ENCODE measurements around the gene KLHDC10.
"Not testable (repeated sequence)": the region's sequence is repeated elsewhere in the genome, so short reads cannot be mapped to it uniquely, and the experiment has no call there.

KLHDC10 gene

DNA sequence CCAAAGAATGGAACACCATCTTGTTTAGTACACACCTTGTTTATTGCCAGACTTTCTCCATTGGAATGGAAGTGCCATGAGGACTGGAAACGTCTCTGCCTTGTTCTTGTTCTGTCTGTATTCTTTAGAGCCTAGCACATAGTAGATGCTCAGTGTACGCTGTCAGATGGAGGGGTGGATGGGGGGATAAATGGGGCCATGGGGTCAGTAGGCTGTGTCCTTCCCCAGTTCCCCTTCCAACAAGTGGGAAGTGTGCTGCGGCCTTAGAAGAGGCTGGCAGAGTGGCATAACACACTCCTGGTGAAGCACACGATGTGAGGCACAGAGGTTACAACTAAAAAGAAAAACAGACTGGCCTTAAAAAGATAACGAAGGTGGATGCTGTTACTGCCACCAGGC lies 73.0 kb downstream of the KLHDC10 start:
- DNase-seq = no peak

- no peak for DNase-seq
These were observed 73.6 kb downstream of the KLHDC10 start for GRCh38 chr7:130143986-130144311.

- DNase-seq = peak; percentile 76
These were observed 74.2 kb downstream of the KLHDC10 start for GRCh38 chr7:130144312-130145171.

DNA sequence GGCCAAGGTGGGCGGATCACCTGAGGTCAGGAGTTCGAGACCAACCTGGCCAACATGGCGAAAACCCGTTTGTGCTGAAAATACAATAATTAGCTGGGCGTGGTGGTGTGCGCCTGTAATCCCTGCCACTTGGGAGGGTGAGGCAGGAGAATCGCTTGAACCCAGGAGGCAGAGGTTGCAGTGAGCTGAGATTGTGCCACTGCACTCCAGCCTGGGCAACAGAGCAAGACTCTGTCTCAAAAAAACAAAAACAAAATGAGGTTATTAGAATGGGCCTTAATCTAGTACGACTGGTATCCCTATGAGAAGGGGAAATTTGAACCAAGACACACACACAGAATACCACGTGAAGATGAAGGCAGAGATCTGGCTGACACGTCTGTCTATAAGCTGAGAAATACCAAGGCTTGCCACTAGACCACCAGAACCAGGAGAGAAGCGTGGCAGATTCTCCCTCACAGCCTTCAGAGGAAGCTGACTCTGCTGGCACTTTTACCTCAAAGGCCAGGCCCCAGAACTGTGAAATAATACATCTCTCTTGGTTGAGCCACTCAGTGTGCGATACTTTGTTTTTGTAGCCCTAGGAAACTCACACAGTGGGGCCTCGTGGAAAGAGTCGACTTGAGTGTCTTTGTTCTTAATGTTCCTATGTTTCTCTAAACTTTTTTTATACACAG lies 75.2 kb downstream of the KLHDC10 start:
- no peak for DNase-seq

GRCh38 chr7:130146142-130146541 lies 75.8 kb downstream of the KLHDC10 start:
- DNase-seq = not testable (repeated sequence)

DNA sequence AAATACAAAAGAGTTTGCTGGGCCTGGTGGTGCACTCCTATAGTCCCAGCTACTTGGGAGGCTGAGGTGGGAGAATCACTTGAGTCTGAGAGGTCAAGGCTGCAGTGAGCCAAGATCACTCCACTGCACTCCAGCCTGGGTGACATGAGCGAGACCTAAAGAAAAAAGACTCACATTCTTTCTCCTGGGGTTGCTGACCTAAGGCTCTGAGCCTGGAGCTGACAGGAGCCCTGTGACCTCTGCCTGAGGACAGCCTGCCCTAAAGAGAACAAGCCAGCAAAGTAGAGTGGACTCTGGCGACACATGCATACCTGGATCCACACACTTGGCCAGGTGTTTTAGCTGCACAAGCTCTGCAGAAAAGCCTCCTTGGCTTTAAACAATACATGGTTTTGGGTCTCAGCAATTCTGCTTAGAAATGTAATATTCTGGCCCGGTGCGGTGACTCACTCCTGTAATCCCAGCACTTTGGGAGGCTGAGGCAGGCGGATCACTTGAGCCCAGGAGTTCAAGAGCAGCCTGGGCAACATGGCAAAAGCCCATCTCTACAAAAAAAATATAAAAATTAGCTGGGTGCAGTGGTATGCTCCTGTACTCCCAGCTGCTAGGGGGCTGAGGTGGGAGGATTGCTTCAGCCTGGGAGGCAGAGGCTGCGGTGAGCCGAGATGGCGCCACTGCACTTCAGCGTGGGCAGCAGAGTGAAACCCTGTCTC lies 76.5 kb downstream of the KLHDC10 start:
- DNase-seq = no peak

- no peak for DNase-seq
These were observed 77.5 kb downstream of the KLHDC10 start for GRCh38 chr7:130147710-130148325.

GRCh38 chr7:130148561-130148960 lies 78.2 kb downstream of the KLHDC10 start:
- no peak for DNase-seq

GRCh38 chr7:130149281-130150139 lies 79.2 kb downstream of the KLHDC10 start:
- peak; percentile 35 for DNase-seq

DNA sequence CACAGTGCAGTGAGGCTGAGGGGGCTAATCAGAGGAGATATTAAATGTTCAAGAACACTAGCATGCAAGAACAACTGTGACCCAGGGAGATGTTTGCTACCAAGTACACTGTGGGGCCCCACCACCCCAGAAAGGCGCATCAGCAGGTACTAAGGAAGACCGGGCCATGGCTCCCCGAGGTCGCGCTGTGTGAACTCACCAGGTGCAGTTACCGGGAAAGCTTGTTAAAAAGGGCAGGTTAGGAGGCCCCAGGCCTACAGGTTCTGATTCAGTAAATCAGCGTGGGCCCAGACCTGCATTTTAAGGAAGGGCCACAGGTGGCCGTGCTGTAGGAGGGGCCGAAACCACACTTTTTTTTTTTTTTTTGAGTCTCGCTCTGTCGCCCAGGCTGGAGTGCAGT lies 80.3 kb downstream of the KLHDC10 start:
- peak; percentile 7 for DNase-seq

GRCh38 chr7:130151591-130152492 lies 81.5 kb downstream of the KLHDC10 start:
- no peak for DNase-seq

DNA sequence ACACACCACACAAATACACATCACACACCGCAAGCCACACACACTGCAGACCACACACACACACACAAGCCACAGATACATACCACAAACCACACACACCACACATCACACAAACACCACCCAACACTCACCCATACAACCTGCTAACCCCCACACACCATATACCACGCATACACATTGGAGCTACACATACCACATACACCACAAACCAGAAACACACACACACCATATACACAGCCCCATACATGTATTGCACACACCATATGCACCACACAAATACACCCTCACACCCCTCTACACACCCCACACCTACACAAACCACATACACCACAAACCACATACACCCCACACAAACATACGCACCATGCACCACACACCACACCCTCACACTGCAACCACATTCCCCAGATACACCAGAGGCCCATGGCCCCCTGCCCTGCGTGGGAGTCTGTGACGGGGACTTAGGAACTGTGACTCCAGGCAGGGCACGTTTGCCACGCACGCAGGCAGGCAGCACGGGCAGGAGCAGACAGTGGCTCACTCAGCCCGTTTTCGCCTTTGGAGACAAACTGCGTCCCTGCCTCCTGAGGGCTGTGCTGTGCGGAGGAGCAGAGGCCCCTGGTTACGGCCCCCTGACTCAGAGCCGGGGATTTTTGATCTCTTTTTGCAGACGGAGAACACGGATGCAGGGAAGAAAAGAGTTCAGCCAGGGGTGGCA lies 82.3 kb downstream of the KLHDC10 start:
- DNase-seq = no peak

GRCh38 chr7:130153211-130153908 lies 83.0 kb downstream of the KLHDC10 start:
- no peak for DNase-seq

DNA sequence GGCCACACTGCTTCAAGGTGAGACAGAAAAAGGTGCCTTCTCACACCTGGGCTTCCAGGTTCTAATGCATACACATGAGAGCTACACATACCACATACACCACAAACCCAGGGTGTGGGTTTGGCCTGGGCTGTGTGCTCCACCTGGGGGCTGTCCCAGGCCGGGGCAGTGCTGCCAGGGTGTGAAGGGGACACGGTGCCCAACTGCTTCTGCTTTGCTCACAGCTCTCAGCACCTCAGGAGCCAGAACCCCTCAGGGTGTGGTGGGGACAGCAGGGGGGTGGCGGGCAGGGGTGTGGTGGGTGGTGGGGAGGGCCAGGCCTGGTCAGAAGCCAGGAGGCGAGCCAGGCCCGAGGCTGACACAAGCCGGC lies 83.8 kb downstream of the KLHDC10 start:
- no peak for DNase-seq

- peak; percentile 94 for DNase-seq
These were observed 84.4 kb downstream of the KLHDC10 start for GRCh38 chr7:130154501-130155317.

DNA sequence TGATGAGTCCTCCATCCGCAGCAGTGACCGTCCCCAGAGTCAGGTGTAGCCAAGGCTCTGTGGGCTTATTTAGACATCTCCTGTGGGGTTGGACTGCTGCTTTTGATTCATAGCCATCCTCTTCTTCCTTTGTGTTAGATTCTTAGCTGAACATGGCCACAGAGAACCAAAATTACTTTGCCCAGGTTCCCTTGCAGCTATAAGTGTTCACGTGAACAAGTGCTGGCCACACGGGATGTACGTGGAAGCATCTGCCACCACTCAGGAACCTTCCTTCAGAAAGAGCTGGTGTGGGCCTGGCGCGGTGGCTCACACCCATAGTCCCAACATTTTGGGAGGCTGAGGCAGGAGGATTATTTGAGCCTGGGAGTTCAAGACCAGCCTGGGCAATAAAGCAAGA lies 85.8 kb downstream of the KLHDC10 start:
- DNase-seq = no peak

- no peak for DNase-seq
These were observed 87.4 kb downstream of the KLHDC10 start for GRCh38 chr7:130157700-130158099.

GRCh38 chr7:130160023-130160422 lies 89.7 kb downstream of the KLHDC10 start:
- no peak for DNase-seq

GRCh38 chr7:130160455-130160854 lies 90.1 kb downstream of the KLHDC10 start:
- no peak for DNase-seq
